GM19455 (cell line): ENCODE data around the gene SLC38A2.
"Not testable (repeated sequence)": the region's sequence is repeated elsewhere in the genome, so short reads cannot be mapped to it uniquely, and the experiment has no call there.

ENCODE experiments used
- ATAC-seq: cut with Tn5 transposase; IDR thresholded peaks from one replicate; pipeline ENCODE4 v1.9.1; 2021; ENCODE audit not compliant: unreplicated experiment

Gene SLC38A2

GRCh38 chr12:46332260-46332659 lies 40.3 kb downstream of the SLC38A2 start:
- no peak for ATAC-seq

GRCh38 chr12:46325075-46325474 lies 47.5 kb downstream of the SLC38A2 start:
- ATAC-seq: not testable (repeated sequence)

GRCh38 chr12:46320731-46321130 lies 51.8 kb downstream of the SLC38A2 start:
- no peak for ATAC-seq

- no peak for ATAC-seq
These were observed 54.5 kb downstream of the SLC38A2 start for GRCh38 chr12:46318037-46318436.
